HG03039 (cell line): Measurements from ENCODE around the gene FCAMR.

Source experiments
- ATAC-seq: cut with Tn5 transposase; IDR thresholded peaks from one replicate; pipeline ENCODE4 v1.9.1; 2021; ENCODE audit warnings: mild to moderate bottlenecking, moderate library complexity; ENCODE audit not compliant: unreplicated experiment

The FCAMR gene

DNA sequence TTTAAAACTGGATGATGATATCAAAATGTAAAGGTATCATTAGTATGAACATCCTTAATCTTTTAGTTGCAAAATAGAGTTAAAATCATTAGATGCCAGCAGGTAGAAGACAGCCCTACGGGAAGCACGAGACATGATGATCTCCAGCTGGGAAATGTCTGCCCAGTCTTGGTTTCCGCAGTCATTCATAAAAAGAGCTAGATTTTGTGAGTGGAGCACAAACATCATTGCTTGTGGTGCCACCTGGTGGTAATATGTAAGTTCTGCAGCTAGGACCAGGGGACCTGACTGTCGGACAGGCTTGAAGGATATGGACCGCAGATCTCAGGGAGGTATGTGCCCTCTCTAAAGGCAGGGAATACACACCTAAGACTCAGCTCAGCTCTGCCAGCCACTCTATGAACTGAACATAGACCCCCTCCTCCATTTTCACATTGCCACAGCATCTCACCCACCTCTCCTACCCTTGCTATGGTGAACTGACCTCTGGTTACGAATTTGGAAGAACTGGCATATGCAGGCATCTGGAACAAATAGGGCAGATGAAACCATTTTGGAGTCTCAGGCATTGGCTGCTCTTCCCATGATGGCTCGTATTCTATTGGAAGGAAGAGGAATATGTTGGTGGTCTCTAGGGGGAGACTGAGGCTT is 57.7 kb downstream of the FCAMR start:
- no peak for ATAC-seq

DNA sequence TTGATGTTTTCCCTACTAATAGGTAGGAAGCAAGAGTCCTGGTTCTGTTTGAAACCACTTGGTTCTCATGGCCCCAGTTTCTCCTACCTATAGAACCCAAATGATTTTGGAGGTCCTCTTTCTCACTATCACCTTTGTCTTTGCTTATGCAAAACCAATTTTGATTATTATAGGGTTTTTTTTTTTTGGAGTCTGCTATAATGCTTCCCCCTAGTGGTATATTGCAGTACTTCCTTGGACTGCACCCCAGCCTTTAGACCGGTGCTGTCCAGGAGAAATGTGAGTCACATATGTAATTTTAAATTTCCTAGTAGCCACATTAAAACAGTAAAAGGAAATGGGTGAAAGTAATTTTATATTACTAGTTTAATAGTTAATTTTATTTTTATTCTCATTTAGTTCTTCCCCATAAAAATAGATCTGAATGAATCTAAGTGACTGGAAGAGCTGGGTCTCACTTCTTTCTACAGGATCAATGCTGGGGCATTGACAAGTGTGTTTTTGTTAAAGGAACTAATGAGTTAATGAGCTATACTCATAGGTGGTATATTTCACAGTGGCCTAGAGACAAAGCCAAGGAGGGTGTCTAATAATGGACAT is 59.1 kb downstream of the FCAMR start:
- ATAC-seq, result no peak

DNA sequence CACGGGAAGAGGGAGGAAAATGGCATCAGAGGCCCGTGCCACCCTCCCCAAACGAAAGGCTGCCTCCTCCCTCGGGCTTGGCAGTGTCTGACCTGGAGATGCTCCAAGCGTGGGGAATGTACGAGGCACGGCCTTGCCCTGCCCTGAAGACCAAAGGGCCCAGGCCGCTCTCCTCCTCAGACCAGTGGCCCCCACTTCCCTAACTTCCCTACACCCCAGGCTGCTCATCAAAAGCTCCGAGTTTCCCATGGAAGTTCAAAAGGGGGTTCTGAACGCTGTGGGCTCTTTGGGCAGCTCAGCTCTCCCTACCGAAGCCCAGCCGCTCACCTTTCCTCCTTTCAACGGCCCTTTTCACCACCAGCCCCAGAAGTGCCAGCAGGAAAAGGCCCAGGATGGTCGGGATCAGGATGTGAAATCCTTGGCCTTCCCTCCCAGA is 60.4 kb downstream of the FCAMR start:
- ATAC-seq, result no peak

DNA sequence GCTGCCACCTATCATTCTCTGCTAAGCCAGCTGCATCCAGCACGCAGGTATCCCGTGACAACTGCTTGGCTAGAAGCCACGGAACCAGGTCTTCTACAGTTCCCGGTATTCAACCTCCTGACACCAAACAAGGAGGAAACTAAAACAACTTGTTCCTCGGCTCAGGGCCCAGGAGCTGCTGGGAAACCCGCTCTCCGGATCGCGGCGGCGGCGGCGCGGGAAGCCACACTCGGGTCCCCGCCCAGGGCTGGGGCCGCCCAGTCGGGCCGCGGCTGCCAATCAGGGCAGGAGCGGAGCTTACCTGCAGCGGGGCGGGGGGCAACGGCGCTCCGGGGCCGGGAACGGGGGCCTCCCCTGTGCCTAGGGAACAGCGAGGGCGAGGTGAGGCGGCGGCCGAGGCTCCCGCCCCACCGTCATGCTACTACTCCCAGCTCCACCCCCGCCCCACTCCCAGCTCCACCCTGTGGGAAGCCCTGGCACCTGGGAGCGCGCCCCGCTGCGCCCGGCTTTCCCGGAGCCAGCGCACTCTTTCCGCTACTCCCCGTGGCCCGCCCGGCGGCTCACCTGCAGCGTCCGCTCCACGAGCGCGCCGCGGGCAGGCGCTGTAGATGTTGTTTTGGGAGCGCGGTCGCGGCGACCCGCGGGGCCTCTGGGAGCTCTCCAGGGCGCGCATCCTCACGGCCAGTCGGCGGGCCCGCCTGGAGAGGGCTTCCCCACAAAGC is 60.9 kb downstream of the FCAMR start:
- no peak for ATAC-seq

DNA sequence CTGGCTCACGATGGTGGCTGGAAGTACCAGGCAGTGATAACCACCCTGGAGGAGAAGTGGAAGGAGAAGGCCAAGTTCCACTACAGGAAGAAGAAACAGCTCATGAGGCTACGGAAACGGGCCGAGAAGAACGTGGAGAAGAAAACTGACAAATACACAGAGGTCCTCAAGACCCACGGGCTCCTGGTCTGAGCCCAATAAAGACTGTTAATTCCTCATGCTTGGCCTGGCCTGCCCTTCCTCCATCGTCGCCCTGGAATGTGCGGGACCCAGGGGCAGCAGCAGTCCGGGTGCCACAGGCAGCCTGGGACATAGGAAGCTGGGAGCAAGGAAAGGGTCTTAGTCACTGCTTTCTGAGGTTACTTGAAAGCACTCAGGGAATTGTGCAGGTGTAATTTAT is 62.2 kb downstream of the FCAMR start:
- no peak for ATAC-seq
